ENCODE data around the gene KIF14.

Gene KIF14

GRCh38 chr1:200530623-200531261 lies 89.8 kb downstream of the KIF14 start:
- Histone ChIP-seq H3K27ac (ENCODE audit: low read length) (no peak overlapping the region), H3K27me3 (ENCODE audit: low read depth, low read length) (peaks cover 24% of the 10 kb centered on the region), H3K4me1 (ENCODE audit: low read length) (peaks cover 30% of the 10 kb centered on the region), H3K79me2 (ENCODE audit: low read length) (no peaks in the 10 kb centered on the region), H3K9ac (ENCODE audit: low read length) (no peak overlapping the region), H3K4me2 (ENCODE audit: low read length) (peak overlapping the region; percentile 68), H2AFZ (ENCODE audit: low read depth, low read length) (peak overlapping the region; percentile 73), H3K36me3 (replicated peaks; ENCODE audit: low read depth, low read length) (no peaks in the 10 kb centered on the region), H3K4me3 (ENCODE audit: low read length) (peak overlapping the region; percentile 60), H3K9me3 (ENCODE audit: insufficient read depth, low read length) (no peaks in the 10 kb centered on the region), H4K20me1 (ENCODE audit: insufficient read depth, low read length) (no peaks in the 10 kb centered on the region)
- TF ChIP-seq EZH2phosphoT487 (IDR thresholded peaks at IDR 0.05; ENCODE audit: low read depth): no peak
- no peak for TF ChIP-seq CTCF (IDR thresholded peaks at IDR 0.05; ENCODE audit: low read depth, low read length)

- Histone ChIP-seq H4K20me1 (ENCODE audit: insufficient read depth, low read length) (no peaks in the 10 kb centered on the region), H3K4me2 (ENCODE audit: low read length) (no peak overlapping the region), H3K9me3 (ENCODE audit: insufficient read depth, low read length) (no peaks in the 10 kb centered on the region), H3K4me3 (ENCODE audit: low read length) (no peak overlapping the region), H3K27ac (ENCODE audit: low read length) (no peak overlapping the region), H3K36me3 (replicated peaks; ENCODE audit: low read depth, low read length) (no peaks in the 10 kb centered on the region), H3K9ac (ENCODE audit: low read length) (no peak overlapping the region), H3K79me2 (ENCODE audit: low read length) (no peaks in the 10 kb centered on the region), H3K27me3 (ENCODE audit: low read depth, low read length) (peaks cover 27% of the 10 kb centered on the region), H3K4me1 (ENCODE audit: low read length) (peaks cover 37% of the 10 kb centered on the region), H2AFZ (ENCODE audit: low read depth, low read length) (no peak overlapping the region)
- TF ChIP-seq CTCF (IDR thresholded peaks at IDR 0.05; ENCODE audit: low read depth, low read length) (no peak), EZH2phosphoT487 (IDR thresholded peaks at IDR 0.05; ENCODE audit: low read depth) (no peak)
Observed at GRCh38 chr1:200528858-200529606, 91.5 kb downstream of the KIF14 start.

- no peak overlapping the region for H3K27ac ChIP-seq (ENCODE audit: low read length)
- no peaks in the 10 kb centered on the region for H3K9me3 ChIP-seq (ENCODE audit: insufficient read depth, low read length)
- H2AFZ ChIP-seq (ENCODE audit: low read depth, low read length): no peak overlapping the region
- H4K20me1 ChIP-seq (ENCODE audit: insufficient read depth, low read length): no peaks in the 10 kb centered on the region
- no peaks in the 10 kb centered on the region for H3K36me3 ChIP-seq (replicated peaks; ENCODE audit: low read depth, low read length)
- peaks cover 37% of the 10 kb centered on the region for H3K4me1 ChIP-seq (ENCODE audit: low read length)
- H3K4me2 ChIP-seq (ENCODE audit: low read length): no peak overlapping the region
- no peak for TF ChIP-seq CTCF (IDR thresholded peaks at IDR 0.05; ENCODE audit: low read depth, low read length)
- no peak for TF ChIP-seq EZH2phosphoT487 (IDR thresholded peaks at IDR 0.05; ENCODE audit: low read depth)
- H3K9ac ChIP-seq (ENCODE audit: low read length): no peak overlapping the region
- no peaks in the 10 kb centered on the region for H3K79me2 ChIP-seq (ENCODE audit: low read length)
- H3K27me3 ChIP-seq (ENCODE audit: low read depth, low read length): peaks cover 27% of the 10 kb centered on the region
- no peak overlapping the region for H3K4me3 ChIP-seq (ENCODE audit: low read length)
Observed at GRCh38 chr1:200527670-200528069, 92.9 kb downstream of the KIF14 start.

GRCh38 chr1:200526709-200527612 lies 93.6 kb downstream of the KIF14 start:
- Histone ChIP-seq H3K27me3 (ENCODE audit: low read depth, low read length) (peaks cover 27% of the 10 kb centered on the region), H3K9me3 (ENCODE audit: insufficient read depth, low read length) (no peaks in the 10 kb centered on the region), H3K27ac (ENCODE audit: low read length) (no peak overlapping the region), H3K4me2 (ENCODE audit: low read length) (no peak overlapping the region), H4K20me1 (ENCODE audit: insufficient read depth, low read length) (no peaks in the 10 kb centered on the region), H3K4me3 (ENCODE audit: low read length) (no peak overlapping the region), H3K9ac (ENCODE audit: low read length) (no peak overlapping the region), H2AFZ (ENCODE audit: low read depth, low read length) (no peak overlapping the region), H3K79me2 (ENCODE audit: low read length) (no peaks in the 10 kb centered on the region), H3K4me1 (ENCODE audit: low read length) (peaks cover 37% of the 10 kb centered on the region), H3K36me3 (replicated peaks; ENCODE audit: low read depth, low read length) (no peaks in the 10 kb centered on the region)
- TF ChIP-seq EZH2phosphoT487 (IDR thresholded peaks at IDR 0.05; ENCODE audit: low read depth): no peak
- no peak for TF ChIP-seq CTCF (IDR thresholded peaks at IDR 0.05; ENCODE audit: low read depth, low read length)

Measured in OCI-LY3 (cell line).